ENCODE data around the gene STOML1. TPM values are rescaled to one million over a fixed set of nuclear protein-coding genes. Genes with fewer than 3 reads are reported as not detected.
"Not testable (repeated sequence)": the region's sequence is repeated elsewhere in the genome, so short reads cannot be mapped to it uniquely, and the experiment has no call there.

STOML1 gene
- total RNA-seq, 2 donors from 2014 or later = 4.4 to 5.5 TPM

DNA sequence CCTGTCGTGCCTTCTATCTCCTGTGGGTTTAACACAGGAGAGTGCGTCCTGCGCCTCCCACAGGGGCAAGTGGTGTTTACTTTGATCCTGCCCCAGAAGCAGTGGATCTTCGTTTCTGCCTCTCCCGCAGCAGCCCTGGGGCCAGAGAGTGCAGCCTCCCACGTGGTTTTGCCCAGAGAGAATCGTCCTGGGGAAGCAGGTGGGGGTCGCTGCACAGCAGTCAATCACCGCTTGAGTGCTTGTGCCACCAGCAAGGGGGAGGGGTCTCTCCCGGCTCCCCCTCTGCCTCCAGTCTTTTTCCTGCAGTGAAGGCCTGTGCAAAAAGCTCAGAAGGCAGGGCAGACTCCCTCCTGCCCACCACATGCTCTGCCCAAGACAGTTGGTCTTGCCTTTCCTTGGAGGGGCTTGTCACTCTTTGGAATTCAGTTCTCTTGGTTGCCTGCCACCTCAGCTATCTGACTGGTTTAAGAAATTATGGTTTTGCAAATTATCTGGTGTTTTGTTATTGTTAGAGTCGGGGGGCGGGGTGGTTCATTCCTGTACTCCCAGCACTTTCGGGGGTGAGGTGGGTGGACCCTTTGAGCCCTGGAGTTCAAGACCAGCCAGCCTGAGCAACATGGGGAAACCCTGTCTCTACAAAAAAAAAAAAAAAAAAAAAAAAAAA is 26.9 kb downstream of the STOML1 start:
- H3K27me3 ChIP-seq (ENCODE audit: control insufficient read depth, insufficient read depth, low read length, poor library complexity, severe bottlenecking) = no peaks in the 10 kb centered on the region
- Mint-ChIP-seq H3K27me3 (ENCODE audit: insufficient read depth) (no peaks in the 10 kb centered on the region), H3K4me3 (no peak overlapping the region), H3K27ac (peak overlapping the region; percentile 55), H3K36me3 (ENCODE audit: low read depth) (no peaks in the 10 kb centered on the region), H3K9me3 (no peaks in the 10 kb centered on the region), H3K4me1 (peaks cover 11% of the 10 kb centered on the region)
- H3K9ac ChIP-seq (ENCODE audit: extremely low read depth, low read length, poor library complexity, severe bottlenecking) = no peak overlapping the region
- peak overlapping the region; percentile 61 for H3K27ac ChIP-seq (ENCODE audit: low read depth, low read length)
- peak; percentile 9 for TF ChIP-seq CTCF (conservative IDR thresholded peaks at IDR 0.05)
- H3K4me3 ChIP-seq (ENCODE audit: low read length) = no peak overlapping the region
- no peaks in the 10 kb centered on the region for H3K36me3 ChIP-seq (ENCODE audit: control insufficient read depth, insufficient read depth, low read length)
- peaks cover 4% of the 10 kb centered on the region for H3K4me1 ChIP-seq (ENCODE audit: control insufficient read depth, insufficient read depth, low read length)
- WGBS, 2 experiments (ENCODE audit: insufficient coverage in 1 of 2, insufficient read length in 1 of 2) = 35 to 54% methylated on average over 9 to 13 of the region's 13 CpGs
- no peak for DNase-seq
- no peaks in the 10 kb centered on the region for H3K9me3 ChIP-seq (ENCODE audit: control insufficient read depth, low read length)

- Histone ChIP-seq H3K9ac (ENCODE audit: extremely low read depth, low read length, poor library complexity, severe bottlenecking) (no peak overlapping the region), H3K27me3 (ENCODE audit: control insufficient read depth, insufficient read depth, low read length, poor library complexity, severe bottlenecking) (no peaks in the 10 kb centered on the region), H3K4me1 (ENCODE audit: control insufficient read depth, insufficient read depth, low read length) (peaks cover 4% of the 10 kb centered on the region), H3K9me3 (ENCODE audit: control insufficient read depth, low read length) (no peaks in the 10 kb centered on the region), H3K36me3 (ENCODE audit: control insufficient read depth, insufficient read depth, low read length) (no peaks in the 10 kb centered on the region), H3K4me3 (ENCODE audit: low read length) (no peak overlapping the region), H3K27ac (ENCODE audit: low read depth, low read length) (peak overlapping the region; percentile 61)
- DNase-seq = peak; percentile 99
- Mint-ChIP-seq H3K27me3 (ENCODE audit: insufficient read depth) (no peaks in the 10 kb centered on the region), H3K9me3 (no peaks in the 10 kb centered on the region), H3K4me3 (no peak overlapping the region), H3K27ac (peak overlapping the region; percentile 55), H3K4me1 (peaks cover 11% of the 10 kb centered on the region), H3K36me3 (ENCODE audit: low read depth) (no peaks in the 10 kb centered on the region)
- peak; percentile 98 for TF ChIP-seq CTCF (conservative IDR thresholded peaks at IDR 0.05)
- WGBS, 2 experiments (ENCODE audit: insufficient coverage in 1 of 2, insufficient read length in 1 of 2) = 28 to 31% methylated on average over 9 to 11 of the region's 11 CpGs
These were observed 27.4 kb downstream of the STOML1 start for GRCh38 chr15:73964736-73965093.

DNA sequence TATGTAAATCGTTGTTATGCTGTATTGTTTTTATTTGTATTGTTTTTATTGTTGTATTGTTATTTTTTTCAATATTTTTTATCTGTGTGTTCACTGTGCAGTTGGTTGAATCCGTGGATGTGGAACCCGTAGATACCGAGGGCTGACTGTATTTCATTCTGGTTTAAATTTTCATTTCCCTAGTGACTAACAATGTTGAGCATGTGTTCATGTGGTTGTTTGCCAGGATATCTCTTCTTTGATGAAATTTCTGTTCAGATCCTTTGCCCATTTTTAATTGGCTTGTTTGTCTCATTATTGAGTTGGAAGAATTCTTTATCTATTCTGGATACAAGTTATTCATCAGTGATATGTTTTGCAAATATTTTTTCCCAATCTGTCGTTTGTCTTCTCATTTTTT is 29.7 kb downstream of the STOML1 start:
- Mint-ChIP-seq H3K9me3 (no peaks in the 10 kb centered on the region), H3K36me3 (ENCODE audit: low read depth) (no peaks in the 10 kb centered on the region), H3K27me3 (ENCODE audit: insufficient read depth) (no peaks in the 10 kb centered on the region), H3K27ac (no peak overlapping the region), H3K4me1 (peaks cover 11% of the 10 kb centered on the region), H3K4me3 (no peak overlapping the region)
- TF ChIP-seq CTCF (conservative IDR thresholded peaks at IDR 0.05) = no peak
- no peak overlapping the region for H3K9ac ChIP-seq (ENCODE audit: extremely low read depth, low read length, poor library complexity, severe bottlenecking)
- peaks cover 4% of the 10 kb centered on the region for H3K4me1 ChIP-seq (ENCODE audit: control insufficient read depth, insufficient read depth, low read length)
- no peaks in the 10 kb centered on the region for H3K36me3 ChIP-seq (ENCODE audit: control insufficient read depth, insufficient read depth, low read length)
- no peaks in the 10 kb centered on the region for H3K9me3 ChIP-seq (ENCODE audit: control insufficient read depth, low read length)
- no peak for DNase-seq
- H3K27ac ChIP-seq (ENCODE audit: low read depth, low read length) = no peak overlapping the region
- WGBS, 2 experiments (ENCODE audit: insufficient coverage in 1 of 2, insufficient read length in 1 of 2) = 86 to 88% methylated on average over 2 to 5 of the region's 5 CpGs
- H3K27me3 ChIP-seq (ENCODE audit: control insufficient read depth, insufficient read depth, low read length, poor library complexity, severe bottlenecking) = no peaks in the 10 kb centered on the region
- H3K4me3 ChIP-seq (ENCODE audit: low read length) = no peak overlapping the region

- not testable (repeated sequence) for H3K4me3 ChIP-seq (ENCODE audit: low read length); H3K27ac Mint-ChIP-seq; H3K9me3 Mint-ChIP-seq; H3K9ac ChIP-seq (ENCODE audit: extremely low read depth, low read length, poor library complexity, severe bottlenecking); DNase-seq; H3K27me3 ChIP-seq (ENCODE audit: control insufficient read depth, insufficient read depth, low read length, poor library complexity, severe bottlenecking); H3K27ac ChIP-seq (ENCODE audit: low read depth, low read length); H3K9me3 ChIP-seq (ENCODE audit: control insufficient read depth, low read length); H3K36me3 ChIP-seq (ENCODE audit: control insufficient read depth, insufficient read depth, low read length); H3K4me3 Mint-ChIP-seq; H3K36me3 Mint-ChIP-seq (ENCODE audit: low read depth); H3K27me3 Mint-ChIP-seq (ENCODE audit: insufficient read depth); H3K4me1 Mint-ChIP-seq; H3K4me1 ChIP-seq (ENCODE audit: control insufficient read depth, insufficient read depth, low read length)
- 86 to 93% methylated on average over 4 to 7 of the region's 7 CpGs for WGBS, 2 experiments (ENCODE audit: insufficient coverage in 1 of 2, insufficient read length in 1 of 2)
These were observed 31.5 kb downstream of the STOML1 start for GRCh38 chr15:73960472-73961070.

All from endodermal cell (in vitro differentiated cells).